ENCODE data around the gene C1orf141.
"Not testable (repeated sequence)": the region's sequence is repeated elsewhere in the genome, so short reads cannot be mapped to it uniquely, and the experiment has no call there.

GRCh38 chr1:67067655-67068054 lies 67.1 kb downstream of the C1orf141 start:
- TF ChIP-seq POLR2A (IDR thresholded peaks at IDR 0.05; ENCODE audit: low read depth); POLR2AphosphoS5 (IDR thresholded peaks at IDR 0.05); EP300 (IDR thresholded peaks at IDR 0.05): not testable (repeated sequence)
- TF ChIP-seq, protein P1, sequence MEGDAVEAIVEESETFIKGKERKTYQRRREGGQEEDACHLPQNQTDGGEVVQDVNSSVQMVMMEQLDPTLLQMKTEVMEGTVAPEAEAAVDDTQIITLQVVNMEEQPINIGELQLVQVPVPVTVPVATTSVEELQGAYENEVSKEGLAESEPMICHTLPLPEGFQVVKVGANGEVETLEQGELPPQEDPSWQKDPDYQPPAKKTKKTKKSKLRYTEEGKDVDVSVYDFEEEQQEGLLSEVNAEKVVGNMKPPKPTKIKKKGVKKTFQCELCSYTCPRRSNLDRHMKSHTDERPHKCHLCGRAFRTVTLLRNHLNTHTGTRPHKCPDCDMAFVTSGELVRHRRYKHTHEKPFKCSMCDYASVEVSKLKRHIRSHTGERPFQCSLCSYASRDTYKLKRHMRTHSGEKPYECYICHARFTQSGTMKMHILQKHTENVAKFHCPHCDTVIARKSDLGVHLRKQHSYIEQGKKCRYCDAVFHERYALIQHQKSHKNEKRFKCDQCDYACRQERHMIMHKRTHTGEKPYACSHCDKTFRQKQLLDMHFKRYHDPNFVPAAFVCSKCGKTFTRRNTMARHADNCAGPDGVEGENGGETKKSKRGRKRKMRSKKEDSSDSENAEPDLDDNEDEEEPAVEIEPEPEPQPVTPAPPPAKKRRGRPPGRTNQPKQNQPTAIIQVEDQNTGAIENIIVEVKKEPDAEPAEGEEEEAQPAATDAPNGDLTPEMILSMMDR (IDR thresholded peaks at IDR 0.05) = not testable (repeated sequence)
